NCI-H2227 (cell line): ENCODE measurements around the gene NR5A1.

Experiments used
- DNase-seq: peaks from one replicate; lab custom pipeline; 2025; ENCODE audit not compliant: unreplicated experiment; lab: John Stamatoyannopoulos, UW

NR5A1 gene

GRCh38 chr9:124506931-124507879, at the start of gene NR5A1:
NR5A1 (minus strand) TSS chr9:124507399; CDS start chr9:124503395, 4,004 bp downstream.
- no peak for DNase-seq

- DNase-seq: no peak
Observed at GRCh38 chr9:124555043-124555442, 47.8 kb upstream of the NR5A1 start.

DNA sequence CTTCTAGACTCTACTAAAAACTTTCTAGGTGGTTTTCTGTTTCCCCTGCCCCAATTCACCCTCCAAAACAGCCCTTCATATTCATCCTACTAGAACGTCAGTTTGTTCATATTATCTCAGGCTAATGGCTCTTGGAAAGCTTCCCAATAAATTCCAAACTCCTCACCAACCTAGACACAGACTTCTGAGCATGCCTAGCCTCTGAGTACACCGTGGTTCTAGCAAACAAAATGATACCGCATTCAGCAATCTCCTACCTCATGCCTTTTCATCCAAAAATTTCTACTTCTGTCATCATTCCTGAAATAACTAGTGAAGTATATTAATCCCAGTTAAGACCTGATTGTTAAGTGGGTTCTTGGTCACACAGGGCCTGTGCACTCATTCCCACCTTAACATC, 46.5 kb upstream of the NR5A1 start:
- no peak for DNase-seq

DNA sequence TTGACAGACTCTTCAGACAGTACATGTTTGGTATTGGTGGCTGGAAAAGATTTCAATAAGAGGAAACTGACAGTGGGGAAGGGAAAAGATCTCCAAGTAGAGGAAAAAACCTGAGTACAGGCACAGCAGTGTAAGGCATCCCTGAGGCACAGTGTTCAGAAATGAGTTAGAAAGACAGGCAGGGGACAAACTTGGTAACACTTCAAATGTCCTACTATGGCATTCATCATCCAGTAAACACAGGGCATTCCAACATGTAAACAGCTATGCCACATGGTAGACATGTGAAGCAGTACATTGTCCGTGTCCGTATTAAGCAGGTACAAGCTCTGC, 45.0 kb upstream of the NR5A1 start:
- no peak for DNase-seq

DNA sequence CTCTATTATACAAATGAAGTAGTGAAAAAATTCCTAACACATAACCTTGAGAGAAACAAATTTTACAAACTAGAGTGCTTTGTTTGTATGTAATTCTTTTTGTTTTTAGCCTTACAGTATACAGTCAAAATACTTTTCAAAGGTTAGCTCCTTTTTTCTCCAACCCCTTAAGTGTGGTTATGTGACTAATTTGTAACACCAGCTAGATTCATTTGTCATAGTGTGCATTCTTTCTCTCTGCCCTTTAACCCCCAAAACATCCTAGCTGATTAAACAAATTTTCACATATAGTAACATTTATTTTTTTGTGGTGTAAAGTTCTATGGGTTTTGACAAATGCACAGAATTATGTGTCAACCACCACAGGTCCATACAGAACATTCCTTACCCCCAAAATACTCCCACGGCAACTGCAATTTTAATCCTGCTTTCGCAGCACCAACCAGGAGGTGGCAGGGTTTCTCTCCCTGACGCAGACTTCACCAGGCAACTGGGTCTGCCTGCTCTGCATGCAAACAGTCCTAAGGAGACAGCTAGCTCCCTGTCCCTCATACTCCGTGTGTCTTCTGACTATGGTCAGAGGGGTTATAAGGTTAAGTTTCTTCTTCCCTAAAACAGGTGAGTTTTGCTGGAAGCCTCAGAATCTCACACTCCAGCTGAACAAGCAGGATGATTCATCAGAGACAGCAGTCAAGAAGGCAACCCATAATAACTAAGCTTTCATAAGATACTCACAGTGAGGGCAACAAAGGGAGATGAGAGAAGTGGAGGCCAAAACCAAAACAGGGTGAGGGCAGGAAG, 44.5 kb upstream of the NR5A1 start:
- DNase-seq: peak; percentile 44

- no peak for DNase-seq
Observed at GRCh38 chr9:124550072-124550471, 42.9 kb upstream of the NR5A1 start.

- DNase-seq: no peak
Observed at GRCh38 chr9:124549016-124549415, 41.8 kb upstream of the NR5A1 start.

GRCh38 chr9:124544535-124544934, 37.3 kb upstream of the NR5A1 start:
- no peak for DNase-seq

DNA sequence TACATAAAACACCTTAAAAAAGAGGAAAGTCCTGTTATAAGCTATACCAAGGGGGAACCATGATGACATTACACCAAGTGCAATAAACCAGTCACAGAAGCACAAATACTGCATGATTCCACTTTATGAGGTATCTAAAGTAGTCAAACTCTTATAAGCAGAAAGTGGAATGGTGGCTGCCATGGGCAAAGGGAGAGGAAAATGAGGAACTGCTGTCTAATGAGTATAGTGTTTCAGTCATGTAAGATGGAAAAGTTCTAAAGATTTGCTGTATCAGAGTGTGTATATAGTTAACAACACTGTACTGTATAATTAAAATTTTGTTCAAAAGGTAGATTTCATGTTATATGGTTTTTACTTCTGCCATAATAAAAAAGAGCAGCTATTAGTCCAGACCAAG, 34.6 kb upstream of the NR5A1 start:
- DNase-seq: no peak

- no peak for DNase-seq
Observed at GRCh38 chr9:124537926-124538325, 30.7 kb upstream of the NR5A1 start.

DNA sequence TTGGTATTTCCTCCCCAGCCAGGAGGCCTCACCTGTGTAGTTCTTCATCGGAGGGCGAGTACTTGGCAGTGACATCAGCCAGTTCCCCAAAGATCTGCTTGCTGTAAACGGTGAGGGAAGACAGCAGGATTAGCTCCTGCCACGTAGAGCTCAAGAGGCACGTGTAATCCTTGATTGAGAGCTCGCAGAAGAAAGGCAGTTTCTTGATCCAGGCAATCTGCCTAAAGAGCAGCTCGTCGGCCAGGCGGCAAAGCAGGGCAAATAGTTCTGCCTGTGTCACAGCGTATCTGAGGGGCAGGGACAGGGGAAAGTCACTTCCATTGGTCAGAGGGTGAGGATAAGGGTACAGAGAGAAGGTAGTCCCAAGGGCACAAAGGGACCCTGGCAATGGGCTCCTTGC, 28.6 kb upstream of the NR5A1 start:
- DNase-seq: no peak

- no peak for DNase-seq
Observed at GRCh38 chr9:124532897-124533296, 25.7 kb upstream of the NR5A1 start.

- DNase-seq: no peak
Observed at GRCh38 chr9:124531115-124531514, 23.9 kb upstream of the NR5A1 start.

GRCh38 chr9:124530246-124530645, 23.0 kb upstream of the NR5A1 start:
- DNase-seq: no peak

DNA sequence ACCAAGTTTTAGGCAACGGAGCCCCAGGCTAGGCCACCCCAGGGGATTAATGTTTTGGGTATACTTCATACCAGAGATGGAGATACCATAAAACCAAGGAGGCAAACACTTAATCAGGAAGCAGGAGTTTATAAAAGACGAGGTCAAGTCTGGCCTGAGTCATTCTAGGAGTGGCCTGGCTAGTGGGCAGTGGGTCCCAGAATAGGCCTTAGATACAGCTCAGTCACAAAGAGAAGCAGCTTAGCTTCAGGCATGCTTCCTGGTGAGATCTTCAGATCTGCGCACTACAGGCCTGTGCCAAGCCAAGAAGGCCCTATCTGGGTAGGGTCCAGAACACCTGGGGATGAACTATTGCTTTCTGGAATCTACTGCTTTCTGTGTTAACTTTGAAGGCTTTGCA, 20.6 kb upstream of the NR5A1 start:
- no peak for DNase-seq

GRCh38 chr9:124526174-124526573, 19.0 kb upstream of the NR5A1 start:
- DNase-seq: no peak

DNA sequence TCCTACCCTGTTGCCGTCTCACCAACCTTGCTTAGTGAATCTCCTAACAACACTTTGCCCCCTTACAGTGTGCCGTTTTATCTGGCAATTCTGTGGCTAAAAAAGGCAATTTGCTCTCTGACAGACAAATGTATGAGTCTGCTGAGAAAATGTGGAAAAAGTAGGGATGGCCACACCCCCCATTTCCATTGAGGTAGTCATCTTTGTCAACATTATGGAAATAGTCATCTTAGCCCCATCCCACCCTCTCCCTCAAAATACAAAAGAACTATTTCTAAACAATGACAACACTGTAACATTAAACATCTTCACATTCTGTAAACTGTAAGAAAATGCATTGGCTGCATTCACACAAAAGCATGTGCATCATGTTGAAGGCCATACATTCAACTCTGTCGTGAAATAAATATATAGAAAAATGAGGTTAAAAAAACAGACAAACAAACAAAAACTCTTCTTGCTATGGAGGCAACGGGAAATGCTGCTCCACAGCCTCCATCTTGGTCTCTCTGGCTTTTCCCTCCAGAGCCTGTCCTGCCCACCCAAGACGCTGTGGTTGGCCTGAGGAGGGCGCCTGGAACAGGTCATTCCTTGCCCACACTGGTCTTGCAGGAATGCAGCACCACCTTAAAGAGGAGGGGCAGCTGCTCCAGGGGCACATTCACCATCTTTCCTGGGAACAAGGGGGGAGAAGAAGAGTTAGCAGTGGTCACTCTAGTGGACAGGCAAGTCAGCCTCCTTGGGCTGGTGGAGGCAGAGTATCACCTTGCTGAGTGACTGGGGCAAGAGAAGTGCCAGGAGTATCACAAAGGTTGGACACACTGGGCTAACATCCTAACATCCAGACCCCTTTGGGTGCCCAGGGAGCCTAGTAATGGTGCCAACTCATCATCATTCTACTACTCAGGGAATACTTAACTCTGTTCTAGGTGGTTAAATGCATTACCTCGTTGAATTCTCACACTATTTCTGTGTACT, 15.2 kb upstream of the NR5A1 start:
- DNase-seq: no peak

DNA sequence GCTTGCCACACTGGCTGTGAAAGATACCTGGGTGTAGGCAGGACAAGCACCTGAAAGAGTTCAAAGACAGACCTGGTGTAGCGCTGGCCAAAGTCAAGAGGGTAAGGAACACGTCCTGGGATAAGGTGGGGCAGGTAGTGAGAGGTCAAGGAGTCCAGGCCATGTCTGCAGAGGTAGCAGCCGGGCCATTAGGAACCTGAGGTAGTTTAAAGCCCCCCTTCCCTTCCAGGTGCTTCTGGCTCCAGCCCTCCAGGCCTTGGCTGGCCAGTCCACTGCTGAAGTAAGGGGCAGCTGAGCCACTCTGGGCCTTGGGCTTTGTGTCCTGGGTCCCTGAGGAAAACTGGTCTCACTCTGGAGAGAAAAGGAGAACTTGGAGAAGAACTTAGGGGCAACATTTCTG, 13.9 kb upstream of the NR5A1 start:
- DNase-seq: no peak

GRCh38 chr9:124520206-124520596, 13.0 kb upstream of the NR5A1 start:
- DNase-seq: no peak

GRCh38 chr9:124518116-124518515, 10.9 kb upstream of the NR5A1 start:
- no peak for DNase-seq

GRCh38 chr9:124517600-124517999, 10.4 kb upstream of the NR5A1 start:
- DNase-seq: no peak
